HG02970 (cell line): ENCODE measurements around the gene LILRB2.
"Not testable (repeated sequence)": the region's sequence is repeated elsewhere in the genome, so short reads cannot be mapped to it uniquely, and the experiment has no call there.

Experiments
- ATAC-seq: cut with Tn5 transposase; IDR thresholded peaks from one replicate; pipeline ENCODE4 v1.9.1; 2021; ENCODE audit warnings: mild to moderate bottlenecking, moderate library complexity, moderate number of reproducible peaks; ENCODE audit not compliant: unreplicated experiment, low FRiP score

LILRB2 gene

GRCh38 chr19:54275951-54276350, 5.0 kb downstream of the LILRB2 start:
- no peak for ATAC-seq

DNA sequence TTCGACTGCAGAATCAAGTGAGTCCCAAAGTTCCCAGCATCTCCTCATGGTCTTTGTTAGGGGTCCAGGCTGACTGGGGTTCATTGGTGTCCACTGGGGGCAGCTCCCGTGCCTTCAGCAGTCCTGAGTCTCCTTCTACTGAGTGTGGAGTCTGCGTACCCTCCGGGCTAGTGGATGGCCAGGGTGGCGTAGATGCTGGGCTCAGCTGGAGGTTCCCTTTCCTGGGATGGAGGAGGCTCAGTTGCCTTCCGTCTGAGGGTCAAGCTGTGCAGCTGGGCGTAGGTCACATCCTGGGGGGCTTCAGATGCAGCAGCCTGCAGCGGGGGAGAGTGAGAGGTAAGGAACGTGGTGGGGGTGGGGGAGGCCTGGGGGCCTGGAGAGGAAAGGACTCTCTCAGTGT, 6.4 kb downstream of the LILRB2 start:
- not testable (repeated sequence) for ATAC-seq

DNA sequence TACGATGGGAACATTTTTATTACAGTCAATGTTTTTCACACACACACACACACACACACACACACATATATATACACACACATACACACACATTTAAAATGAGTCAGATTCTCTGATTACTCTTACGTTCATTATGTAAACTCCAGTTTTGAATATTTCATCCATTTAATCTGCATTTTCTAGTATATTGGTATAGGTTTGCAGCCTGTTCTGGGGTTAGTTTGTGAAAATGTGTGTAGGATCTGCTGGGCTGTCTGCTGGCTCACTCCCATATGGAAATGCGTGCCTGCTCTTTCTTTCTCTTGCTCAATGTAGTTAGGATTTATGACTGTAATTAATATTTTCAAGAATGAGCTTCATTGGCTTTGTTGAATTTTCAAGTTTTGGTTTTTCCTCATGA, 7.1 kb downstream of the LILRB2 start:
- no peak for ATAC-seq

GRCh38 chr19:54272181-54272580, 8.7 kb downstream of the LILRB2 start:
- not testable (repeated sequence) for ATAC-seq

GRCh38 chr19:54271587-54271986, 9.3 kb downstream of the LILRB2 start:
- not testable (repeated sequence) for ATAC-seq

- no peak for ATAC-seq
These were observed 9.8 kb downstream of the LILRB2 start for GRCh38 chr19:54271106-54271505.

DNA sequence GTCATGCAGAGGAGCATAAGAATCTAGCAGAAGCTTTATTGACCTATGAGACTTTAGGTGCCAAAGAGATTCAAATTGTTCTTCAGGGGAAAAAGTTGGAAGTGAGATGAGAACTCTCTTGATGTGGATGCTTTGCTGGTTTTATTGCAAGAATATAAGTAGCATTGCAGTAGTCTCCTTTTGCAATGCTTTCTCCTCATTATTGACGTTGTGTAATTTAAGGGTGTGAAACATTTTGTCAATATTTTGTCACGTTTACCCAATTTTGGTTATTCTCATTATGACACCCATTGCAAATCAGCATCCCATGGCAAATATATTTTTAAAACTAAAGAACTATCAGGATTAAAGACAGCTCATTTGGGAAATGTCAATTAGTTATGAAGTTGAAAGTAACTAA, 12.0 kb downstream of the LILRB2 start:
- ATAC-seq: no peak

GRCh38 chr19:54266133-54266532, 14.8 kb downstream of the LILRB2 start:
- no peak for ATAC-seq

DNA sequence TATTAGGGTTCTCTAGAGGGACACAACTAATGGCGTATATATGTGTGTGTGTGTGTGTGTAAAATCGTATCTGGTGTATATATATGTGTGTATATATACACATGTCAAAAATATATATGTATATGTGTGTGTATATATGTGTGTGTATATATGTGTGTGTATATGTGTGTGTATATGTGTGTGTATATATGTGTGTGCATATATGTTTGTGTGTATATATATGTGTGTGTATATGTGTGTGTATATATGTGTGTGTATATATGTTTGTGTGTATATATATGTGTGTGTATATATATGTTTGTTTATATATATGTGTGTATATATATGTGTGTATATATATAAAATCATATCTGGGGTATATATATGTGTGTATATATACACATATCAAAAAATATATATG, 18.4 kb downstream of the LILRB2 start:
- ATAC-seq: no peak

DNA sequence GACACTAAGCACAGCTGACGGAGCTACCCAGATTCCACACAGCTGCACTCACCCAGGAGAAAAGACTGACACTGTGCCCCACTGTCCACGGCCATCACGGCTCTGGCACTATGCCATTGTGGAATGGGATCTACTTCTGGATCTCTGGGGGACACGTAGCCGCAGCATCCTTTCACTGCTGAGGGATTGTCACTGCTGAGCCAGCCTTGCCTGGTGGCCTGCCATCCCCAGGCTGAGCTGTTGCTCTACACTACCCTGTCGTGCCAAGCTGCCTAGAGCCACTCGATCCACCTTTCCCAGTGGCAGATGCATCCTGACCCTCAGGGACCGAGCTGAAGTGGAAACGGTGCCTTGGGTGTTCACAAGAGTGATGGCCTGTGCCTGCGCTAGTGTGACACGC, 18.8 kb downstream of the LILRB2 start:
- ATAC-seq: no peak

DNA sequence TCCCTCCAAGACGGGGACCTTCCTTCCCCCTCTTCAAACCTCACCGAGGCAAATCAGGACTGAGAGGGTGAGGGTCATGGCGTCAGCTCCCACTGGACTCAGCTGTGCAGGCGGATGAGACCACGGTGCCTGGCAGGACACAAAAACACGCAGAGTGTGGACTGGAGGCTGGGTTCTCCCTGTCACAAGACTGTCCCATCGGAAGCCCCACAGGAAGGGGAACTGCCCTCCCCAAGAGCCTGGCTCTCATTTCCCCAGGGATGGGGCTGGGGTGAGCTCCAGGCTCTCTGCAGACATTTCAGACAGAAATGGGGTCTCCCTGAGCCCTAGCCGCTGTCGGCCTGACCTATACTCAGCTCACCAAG, 23.8 kb downstream of the LILRB2 start, which contains the start of gene LILRB5:
Gene LILRB5 (minus strand): TSS at position 158 of the 365 bp plus-strand sequence. CDS start 80 bp downstream, at position 78.
- ATAC-seq: no peak

GRCh38 chr19:54256250-54257115, 24.4 kb downstream of the LILRB2 start:
- no peak for ATAC-seq

DNA sequence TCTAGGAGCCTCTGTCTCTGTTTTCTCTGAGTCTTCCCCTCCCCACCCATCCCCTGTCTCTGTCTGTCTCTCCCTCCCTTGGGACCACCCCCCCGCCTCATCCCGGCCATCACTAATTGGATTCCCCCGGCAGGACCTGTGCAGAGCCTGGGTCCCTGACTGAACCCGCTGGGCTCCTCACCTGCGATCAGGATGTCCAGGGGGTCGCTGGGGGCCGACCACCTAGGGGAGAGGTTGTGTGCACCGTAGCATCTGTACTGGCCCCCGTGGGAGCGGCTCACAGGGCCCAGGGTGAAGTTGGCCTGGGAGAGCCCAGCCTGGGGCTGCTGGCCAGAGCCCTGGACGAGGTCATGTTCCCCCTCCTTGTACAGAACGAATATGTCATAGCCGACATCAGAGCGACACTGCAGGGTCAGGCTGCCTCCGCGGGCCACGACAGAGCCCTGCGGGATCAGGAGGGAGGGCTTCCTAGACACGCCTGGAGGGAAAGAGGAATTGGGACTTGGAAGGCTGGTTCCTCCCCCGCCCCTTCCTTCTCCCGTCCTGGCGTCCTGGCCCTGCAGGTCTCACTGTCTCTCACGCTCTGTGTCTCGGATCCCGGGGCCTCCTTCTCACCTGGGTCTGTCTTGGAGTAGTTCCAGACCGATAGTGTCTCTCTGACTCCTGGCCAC, 25.7 kb downstream of the LILRB2 start:
- ATAC-seq: no peak

DNA sequence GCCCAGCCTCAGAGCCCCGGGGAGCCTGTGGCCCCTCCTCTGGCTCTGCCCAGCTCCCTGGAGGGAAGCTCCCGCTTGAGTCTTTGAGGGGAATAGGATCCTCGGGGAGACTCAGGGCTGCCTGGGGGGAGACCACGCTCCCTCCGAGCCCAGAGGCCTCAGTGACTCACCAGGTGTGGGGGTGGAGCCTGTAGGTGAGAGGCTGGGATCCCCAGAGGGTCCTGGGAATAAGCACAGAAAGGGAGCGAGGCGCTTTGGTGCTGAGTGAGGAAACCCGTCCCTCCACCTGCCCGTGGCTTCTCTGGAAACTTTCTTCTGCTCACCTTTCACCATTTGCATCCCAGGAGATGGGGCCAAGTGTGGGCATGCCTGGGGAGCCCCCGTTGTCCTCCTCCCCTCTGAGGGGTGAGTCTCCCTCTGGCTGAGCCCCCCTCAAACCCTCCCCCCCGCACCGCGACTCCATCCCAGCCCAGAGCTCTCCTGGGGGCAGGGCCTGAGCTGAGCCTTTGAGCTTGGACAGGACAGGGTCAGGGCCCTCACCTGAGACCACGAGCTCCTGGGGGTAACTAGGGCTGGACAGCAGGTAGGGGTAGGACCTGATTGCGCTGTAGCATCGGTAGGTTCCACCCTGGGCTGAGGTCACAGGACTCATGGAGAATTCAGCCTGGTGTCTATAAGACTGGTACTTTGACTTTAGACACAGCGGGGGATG, 26.6 kb downstream of the LILRB2 start:
- no peak for ATAC-seq

DNA sequence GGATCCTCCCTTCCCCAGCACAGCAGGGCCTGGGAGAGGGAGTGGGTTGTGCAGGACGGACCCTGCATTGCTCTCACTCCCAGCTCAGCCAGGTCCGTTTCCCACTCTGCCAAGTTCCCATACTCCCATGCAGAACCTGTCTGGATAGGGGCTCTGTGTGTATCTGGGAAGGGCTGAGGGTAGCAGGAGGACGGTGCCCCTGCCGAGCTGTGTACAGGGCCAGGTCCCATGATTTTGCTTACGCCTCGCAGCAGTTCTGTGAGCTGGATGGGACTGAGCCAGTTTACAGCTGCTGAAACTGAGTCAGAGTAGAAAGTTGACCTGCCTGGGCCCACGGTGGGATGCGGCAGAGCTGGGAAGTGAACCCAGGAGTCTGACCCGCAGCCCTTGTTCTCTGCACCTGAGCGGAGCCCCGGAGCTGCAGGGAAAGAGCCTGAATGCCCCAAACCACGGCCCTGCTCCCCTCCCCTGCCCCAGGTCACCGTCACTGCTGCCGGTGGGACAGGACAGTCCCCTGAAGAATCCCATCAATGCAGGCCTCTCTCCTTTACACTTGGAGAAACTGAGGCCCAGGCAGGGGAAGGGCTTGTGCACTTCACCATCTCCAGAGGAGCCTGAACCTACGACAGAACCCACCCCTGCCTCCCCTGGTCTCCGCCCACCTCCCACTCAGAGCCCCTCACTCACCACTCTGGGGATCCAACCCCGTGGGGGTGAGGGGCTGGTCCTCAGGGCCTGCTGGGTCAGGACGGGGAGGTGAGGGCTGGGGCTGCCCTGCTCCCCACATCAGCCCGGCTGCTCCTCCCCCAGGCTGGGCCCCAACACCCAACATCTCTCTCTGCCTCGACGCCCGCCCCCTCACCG, 27.3 kb downstream of the LILRB2 start:
- ATAC-seq: no peak

- no peak for ATAC-seq
These were observed 28.1 kb downstream of the LILRB2 start for GRCh38 chr19:54252845-54253244.

DNA sequence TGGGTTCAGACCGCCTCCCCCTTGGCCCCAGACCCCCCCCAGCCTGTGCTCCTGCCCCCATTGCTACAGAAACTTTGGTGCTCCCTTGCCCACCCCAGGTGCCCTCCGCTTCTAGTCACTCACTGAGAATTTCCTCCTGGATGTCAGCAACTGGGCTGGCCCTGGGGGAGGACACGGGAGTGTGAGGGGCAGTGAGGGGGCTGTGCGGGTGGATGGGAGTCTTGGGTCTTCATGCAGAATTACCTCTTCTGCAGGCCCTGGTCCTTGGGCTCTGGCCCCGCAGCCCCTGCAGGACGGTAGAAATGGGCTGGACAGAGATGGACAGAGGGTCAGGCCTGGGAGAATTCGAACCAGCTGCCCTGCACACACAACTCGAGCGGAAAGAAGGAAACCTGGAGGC, 28.7 kb downstream of the LILRB2 start:
- ATAC-seq: no peak

GRCh38 chr19:54248016-54248601, 32.8 kb downstream of the LILRB2 start:
- no peak for ATAC-seq

DNA sequence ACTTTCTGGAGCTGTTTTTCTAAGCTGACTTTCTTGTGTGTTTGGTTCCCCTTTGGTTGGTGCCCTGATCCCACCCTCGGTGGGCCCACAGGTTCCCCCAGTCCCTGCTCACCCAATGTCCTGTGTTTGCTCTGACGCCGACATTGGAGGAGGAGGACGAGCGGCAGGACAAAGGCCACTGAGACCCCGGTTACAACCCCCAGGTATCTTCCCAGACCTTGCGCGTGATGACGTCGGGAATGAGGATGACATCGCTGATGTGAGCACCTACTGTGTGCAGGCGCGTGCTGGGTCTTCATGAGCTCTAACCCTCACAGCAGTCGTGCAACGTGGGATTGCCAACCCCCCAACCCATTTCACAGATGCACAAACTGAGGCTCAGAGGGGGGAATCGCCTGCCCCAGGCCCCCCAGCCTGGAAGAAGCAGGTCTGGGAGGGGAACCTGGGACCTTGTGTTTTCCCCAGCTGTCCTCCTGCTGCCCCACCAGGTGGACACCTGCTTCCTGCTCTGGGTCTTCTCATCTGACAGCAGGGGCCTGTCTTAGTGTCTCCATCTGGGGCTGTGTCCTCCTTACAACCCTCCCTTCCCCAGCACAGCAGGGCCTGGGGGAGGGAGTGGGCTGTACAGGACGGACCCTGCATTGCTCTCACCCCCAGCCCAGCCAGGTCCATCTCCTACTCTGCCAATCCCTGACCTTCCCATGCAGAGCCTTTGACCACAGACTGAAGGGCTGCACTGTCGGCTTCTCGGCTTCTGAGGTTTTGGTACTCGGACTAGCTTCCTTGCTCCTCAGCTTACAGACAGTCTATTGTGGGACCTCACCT, 33.6 kb downstream of the LILRB2 start:
- no peak for ATAC-seq
